ENCODE results near the gene RACGAP1. TPM values are rescaled to one million over a fixed set of nuclear protein-coding genes. Genes with fewer than 3 reads are reported as not detected.

The RACGAP1 gene
- total and polyA plus RNA-seq, 12 donors = 1.0 to 17.8 (median 3.9) TPM

GRCh38 chr12:49985981-49986380 lies 39.3 kb downstream of the RACGAP1 start:
- intact Hi-C loops (cut with DNase I) = no loop called here

GRCh38 chr12:49984476-49985359 lies 40.6 kb downstream of the RACGAP1 start:
- H3K4me3 ChIP-seq = no peak overlapping the region
- peaks cover 0 to 53% (median 11%) of the 10 kb centered on the region in 9 donors for H3K4me1 ChIP-seq
- TF ChIP-seq CTCF (IDR thresholded peaks at IDR 0.05) = no peak
- DNase-seq (no peak), ATAC-seq (no peak)
- intact Hi-C loops (cut with DNase I) = no loop called here
- H3K27ac ChIP-seq = peak overlapping the region in 4 of 10 donors; percentile 13 to 75 (median 32)
- WGBS, 2 donors = 78 to 84% methylated on average over 9 of the region's 9 CpGs
- H3K36me3 ChIP-seq = peaks cover 0 to 16% (median 0%) of the 10 kb centered on the region in 9 donors
- H3K9me3 ChIP-seq = no peaks in the 10 kb centered on the region
- no peaks in the 10 kb centered on the region for H3K27me3 ChIP-seq

More at GRCh38 chr12:49985981-49986380, 39.3 kb downstream of the RACGAP1 start:
- no peak for TF ChIP-seq CTCF (IDR thresholded peaks at IDR 0.05)
- no peak overlapping the region for H3K4me3 ChIP-seq
- DNase-seq (no peak), ATAC-seq (no peak)
- WGBS, 2 donors = 92 to 95% methylated on average over 5 of the region's 5 CpGs
- no peaks in the 10 kb centered on the region for H3K27me3 ChIP-seq
- peaks cover 0 to 64% (median 11%) of the 10 kb centered on the region in 9 donors for H3K4me1 ChIP-seq
- H3K36me3 ChIP-seq = peaks cover 0 to 28% (median 0%) of the 10 kb centered on the region in 9 donors
- no peaks in the 10 kb centered on the region for H3K9me3 ChIP-seq
- H3K27ac ChIP-seq = no peak overlapping the region

GRCh38 chr12:49983892-49984291 lies 41.4 kb downstream of the RACGAP1 start:
- ATAC-seq = peak; percentile 60 to 83 (median 74)

More at GRCh38 chr12:49983892-49984291, 41.4 kb downstream of the RACGAP1 start:
- Histone ChIP-seq H3K4me1 (peaks cover 0 to 53% (median 11%) of the 10 kb centered on the region in 9 donors), H3K36me3 (peaks cover 0 to 12% (median 0%) of the 10 kb centered on the region in 9 donors), H3K27me3 (peaks cover 0 to 3% (median 0%) of the 10 kb centered on the region in 7 donors), H3K27ac (peak overlapping the region in 4 of 10 donors; percentile 13 to 75 (median 32)), H3K4me3 (no peak overlapping the region), H3K9me3 (no peaks in the 10 kb centered on the region)
- TF ChIP-seq CTCF (IDR thresholded peaks at IDR 0.05) = peak in 1 of 9 donors; percentile 19
- DNase-seq = no peak
- WGBS, 2 donors = 4 to 5% methylated on average over 8 of the region's 8 CpGs
- intact Hi-C loops (cut with DNase I) = no loop called here
